Liver (tissue), 9 donors: ENCODE data around the gene INTS6. TPM values are rescaled to one million over a fixed set of nuclear protein-coding genes. Genes with fewer than 3 reads are reported as not detected.
A peak's percentile ranks its signal among the peaks of the same experiment; 100 is the strongest.

Experiments used
- DNase-seq: peaks from one replicate; pipeline ENCODE4 v3.0.0-alpha.2; 2017; ENCODE audit warnings: low spot score
- H3K27ac ChIP-seq, 2 donors: one replicate each; pipeline ENCODE4 v1.7.0; 2013; ENCODE audit warnings: inconsistent platforms in 2 of 2, low read length in 2 of 2, control low read depth in 1 of 2, low read depth in 1 of 2, mild to moderate bottlenecking in 1 of 2
- H3K27me3 ChIP-seq, 4 donors: one replicate each; pipeline versions ENCODE4 v1.6.1 to v1.7.0; 2013; ENCODE audit warnings: low read length in 3 of 4, inconsistent platforms in 1 of 4, mild to moderate bottlenecking in 1 of 4, moderate library complexity in 1 of 4; ENCODE audit not compliant: control insufficient read depth in 4 of 4, insufficient read depth in 4 of 4
- H3K36me3 ChIP-seq, 4 donors: one replicate each; pipeline versions ENCODE4 v1.6.1 to v1.7.0; 2013; ENCODE audit warnings: low read length in 3 of 4, mild to moderate bottlenecking in 3 of 4, low read depth in 1 of 4, moderate library complexity in 1 of 4; ENCODE audit not compliant: control insufficient read depth in 4 of 4, insufficient read depth in 3 of 4
- H3K4me1 ChIP-seq, 4 donors: one replicate each; pipeline versions ENCODE4 v1.6.1 to v1.7.0; 2013; ENCODE audit warnings: low read length in 3 of 4, mild to moderate bottlenecking in 3 of 4, moderate library complexity in 1 of 4; ENCODE audit not compliant: control insufficient read depth in 4 of 4, insufficient read depth in 4 of 4
- H3K4me3 ChIP-seq, 3 donors: one replicate each; pipeline versions ENCODE4 v1.6.1 to v1.7.0; 2013; ENCODE audit warnings: low read length in 3 of 3, control low read depth in 1 of 3, low read depth in 1 of 3, mild to moderate bottlenecking in 1 of 3
- H3K9ac ChIP-seq, 2 donors: one replicate each; pipeline ENCODE4 v1.7.0; 2013; ENCODE audit warnings: low read length in 2 of 2, mild to moderate bottlenecking in 2 of 2, moderate library complexity in 2 of 2, control low read depth in 1 of 2, low read depth in 1 of 2
- H3K9me3 ChIP-seq, 4 donors: one replicate each; pipeline versions ENCODE4 v1.6.1 to v1.7.0; 2013; ENCODE audit warnings: low read length in 3 of 4; ENCODE audit not compliant: control insufficient read depth in 4 of 4
- EGR1 ChIP-seq, 2 donors: IDR thresholded peaks; 2 replicates each; pipeline ENCODE4 v1.6.1; 2016 to 2018; ENCODE audit warnings: antibody characterized with exemption in 2 of 2, low read depth in 2 of 2
- FOXA1 ChIP-seq: IDR thresholded peaks from 2 replicates; pipeline ENCODE4 v1.6.1; 2016; ENCODE audit warnings: antibody characterized with exemption
- GABPA ChIP-seq, 2 donors: IDR thresholded peaks in 1 of 2; conservative IDR thresholded peaks in 1 of 2; 2 replicates each; pipeline ENCODE4 v1.6.1; 2016; ENCODE audit warnings: antibody characterized with exemption in 2 of 2, mild to moderate bottlenecking in 1 of 2, moderate library complexity in 1 of 2
- HNF4A ChIP-seq, 2 donors: conservative IDR thresholded peaks; 2 replicates each; pipeline ENCODE4 v1.6.1; 2016; ENCODE audit warnings: antibody characterized with exemption in 2 of 2, mild to moderate bottlenecking in 2 of 2
- HNF4G ChIP-seq: IDR thresholded peaks from 2 replicates; pipeline ENCODE4 v1.6.1; 2016; ENCODE audit warnings: antibody characterized with exemption
- JUND ChIP-seq, 2 donors: IDR thresholded peaks; 2 replicates each; pipeline ENCODE4 v1.6.1; 2016; ENCODE audit warnings: antibody characterized with exemption in 2 of 2
- NR2F2 ChIP-seq: IDR thresholded peaks from 2 replicates; pipeline ENCODE4 v1.6.1; 2016; ENCODE audit warnings: antibody characterized with exemption
- RAD21 ChIP-seq, 2 donors: IDR thresholded peaks; 2 replicates each; pipeline ENCODE4 v1.6.1; 2016; ENCODE audit warnings: antibody characterized with exemption in 2 of 2, mild to moderate bottlenecking in 2 of 2
- RXRA ChIP-seq, 2 donors: IDR thresholded peaks; 2 replicates each; pipeline ENCODE4 v1.6.1; 2017 to 2018; ENCODE audit warnings: antibody characterized with exemption in 2 of 2, mild to moderate bottlenecking in 1 of 2
- SP1 ChIP-seq: IDR thresholded peaks from 2 replicates; pipeline ENCODE4 v1.6.1; 2018; ENCODE audit warnings: antibody characterized with exemption, mild to moderate bottlenecking
- TAF1 ChIP-seq: conservative IDR thresholded peaks from 2 replicates; pipeline ENCODE4 v1.6.1; 2016; ENCODE audit warnings: antibody characterized with exemption, mild to moderate bottlenecking
- YY1 ChIP-seq: IDR thresholded peaks from 2 replicates; pipeline ENCODE4 v1.6.1; 2016; ENCODE audit warnings: antibody characterized with exemption, mild to moderate bottlenecking
- WGBS: extraction: QIAGEN DNeasy Blood & Tissue Kit; methylation state at CpG from one replicate; pipeline ENCODE4 v1.1.7; 2013; 5-methylcytosine and 5-hydroxymethylcytosine counted together
- polyA plus RNA-seq, 2 donors: library from polyadenylated mRNA; stranded (reverse) in 1 of 2; unstranded in 1 of 2; fragments of 200-250 nt in 1 of 2; fragments of >200 nt in 1 of 2; fragmentation: Nextera tagmentation in 1 of 2; extraction: Ambion mirVana in 1 of 2; gene quantifications; one replicate each; pipeline versions ENCODE4 v1.2.1 to v1.2.3, GENCODE V29; 2013 to 2015
- total RNA-seq, 2 donors: library from RNA; depleted of rRNA; stranded (reverse); fragments of >200 nt; gene quantifications; one replicate each; pipeline ENCODE4 v1.2.3, GENCODE V29; 2014
- TF ChIP-seq, protein P1 (sequence below): fragments of 150-350 bp; IDR thresholded peaks from 2 replicates; pipeline ENCODE4 v1.5.1; 2017; ENCODE audit warnings: improper control_type of control experiment, low read depth, low read length; ENCODE audit not compliant: missing input control
- TF ChIP-seq, protein P2 (sequence below): IDR thresholded peaks from 2 replicates; pipeline ENCODE4 v1.6.1; 2016; ENCODE audit warnings: antibody characterized with exemption, mild to moderate bottlenecking
- TF ChIP-seq, protein P3 (sequence below): IDR thresholded peaks from 2 replicates; pipeline ENCODE4 v1.6.1; 2016; ENCODE audit warnings: antibody characterized with exemption
- donor health status: healthy.
- donor health status: healthy.
- donor health status: healthy.
- donor health status: healthy.
- donor health status: healthy.

Gene INTS6
- total and polyA plus RNA-seq, 4 donors, result 11.4 to 61.4 (median 18.8) TPM

DNA sequence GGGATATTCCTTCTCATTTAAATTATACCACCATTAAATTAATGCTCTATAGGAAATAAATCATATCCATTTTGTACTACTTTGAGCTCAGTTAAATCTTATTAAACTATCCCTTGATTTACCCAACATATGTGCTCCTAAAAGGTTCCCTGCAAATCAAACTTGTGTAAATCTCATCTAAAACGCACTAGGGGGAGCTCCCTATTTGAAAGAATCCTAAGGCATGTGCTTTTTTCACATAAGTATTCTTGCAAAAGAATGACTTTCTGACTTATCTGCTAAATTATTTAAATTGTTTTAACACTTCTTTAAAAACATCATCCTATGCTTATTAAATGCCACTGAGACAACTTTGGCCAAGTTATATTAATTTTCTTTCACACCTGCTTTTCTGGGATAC lies 7.9 kb downstream of the INTS6 start:
- no peaks in the 10 kb centered on the region for H3K27me3 ChIP-seq
- H3K4me1 ChIP-seq, result no peaks in the 10 kb centered on the region
- H3K27ac ChIP-seq, result no peak overlapping the region
- peaks cover 0 to 7% (median 3%) of the 10 kb centered on the region in 4 donors for H3K36me3 ChIP-seq
- TF ChIP-seq SP1 (no peak), JUND (IDR thresholded peaks at IDR 0.05) (no peak), GABPA (IDR thresholded peaks at IDR 0.05 in 1 of 2, conservative IDR thresholded peaks at IDR 0.05 in 1 of 2) (no peak), HNF4G (no peak), YY1 (no peak), RAD21 (IDR thresholded peaks at IDR 0.05) (peak; percentile 69 to 73), FOXA1 (no peak), EGR1 (IDR thresholded peaks at IDR 0.05; ENCODE audit: low read depth in 2 of 2) (no peak)
- TF ChIP-seq, protein P1, sequence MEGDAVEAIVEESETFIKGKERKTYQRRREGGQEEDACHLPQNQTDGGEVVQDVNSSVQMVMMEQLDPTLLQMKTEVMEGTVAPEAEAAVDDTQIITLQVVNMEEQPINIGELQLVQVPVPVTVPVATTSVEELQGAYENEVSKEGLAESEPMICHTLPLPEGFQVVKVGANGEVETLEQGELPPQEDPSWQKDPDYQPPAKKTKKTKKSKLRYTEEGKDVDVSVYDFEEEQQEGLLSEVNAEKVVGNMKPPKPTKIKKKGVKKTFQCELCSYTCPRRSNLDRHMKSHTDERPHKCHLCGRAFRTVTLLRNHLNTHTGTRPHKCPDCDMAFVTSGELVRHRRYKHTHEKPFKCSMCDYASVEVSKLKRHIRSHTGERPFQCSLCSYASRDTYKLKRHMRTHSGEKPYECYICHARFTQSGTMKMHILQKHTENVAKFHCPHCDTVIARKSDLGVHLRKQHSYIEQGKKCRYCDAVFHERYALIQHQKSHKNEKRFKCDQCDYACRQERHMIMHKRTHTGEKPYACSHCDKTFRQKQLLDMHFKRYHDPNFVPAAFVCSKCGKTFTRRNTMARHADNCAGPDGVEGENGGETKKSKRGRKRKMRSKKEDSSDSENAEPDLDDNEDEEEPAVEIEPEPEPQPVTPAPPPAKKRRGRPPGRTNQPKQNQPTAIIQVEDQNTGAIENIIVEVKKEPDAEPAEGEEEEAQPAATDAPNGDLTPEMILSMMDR, result peak; percentile 6
- TF ChIP-seq, protein P2, sequence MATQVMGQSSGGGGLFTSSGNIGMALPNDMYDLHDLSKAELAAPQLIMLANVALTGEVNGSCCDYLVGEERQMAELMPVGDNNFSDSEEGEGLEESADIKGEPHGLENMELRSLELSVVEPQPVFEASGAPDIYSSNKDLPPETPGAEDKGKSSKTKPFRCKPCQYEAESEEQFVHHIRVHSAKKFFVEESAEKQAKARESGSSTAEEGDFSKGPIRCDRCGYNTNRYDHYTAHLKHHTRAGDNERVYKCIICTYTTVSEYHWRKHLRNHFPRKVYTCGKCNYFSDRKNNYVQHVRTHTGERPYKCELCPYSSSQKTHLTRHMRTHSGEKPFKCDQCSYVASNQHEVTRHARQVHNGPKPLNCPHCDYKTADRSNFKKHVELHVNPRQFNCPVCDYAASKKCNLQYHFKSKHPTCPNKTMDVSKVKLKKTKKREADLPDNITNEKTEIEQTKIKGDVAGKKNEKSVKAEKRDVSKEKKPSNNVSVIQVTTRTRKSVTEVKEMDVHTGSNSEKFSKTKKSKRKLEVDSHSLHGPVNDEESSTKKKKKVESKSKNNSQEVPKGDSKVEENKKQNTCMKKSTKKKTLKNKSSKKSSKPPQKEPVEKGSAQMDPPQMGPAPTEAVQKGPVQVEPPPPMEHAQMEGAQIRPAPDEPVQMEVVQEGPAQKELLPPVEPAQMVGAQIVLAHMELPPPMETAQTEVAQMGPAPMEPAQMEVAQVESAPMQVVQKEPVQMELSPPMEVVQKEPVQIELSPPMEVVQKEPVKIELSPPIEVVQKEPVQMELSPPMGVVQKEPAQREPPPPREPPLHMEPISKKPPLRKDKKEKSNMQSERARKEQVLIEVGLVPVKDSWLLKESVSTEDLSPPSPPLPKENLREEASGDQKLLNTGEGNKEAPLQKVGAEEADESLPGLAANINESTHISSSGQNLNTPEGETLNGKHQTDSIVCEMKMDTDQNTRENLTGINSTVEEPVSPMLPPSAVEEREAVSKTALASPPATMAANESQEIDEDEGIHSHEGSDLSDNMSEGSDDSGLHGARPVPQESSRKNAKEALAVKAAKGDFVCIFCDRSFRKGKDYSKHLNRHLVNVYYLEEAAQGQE, result no peak
- no peak overlapping the region for H3K9ac ChIP-seq
- H3K9me3 ChIP-seq, result no peaks in the 10 kb centered on the region
- DNase-seq, result no peak
- 47% methylated on average over 1 of the region's 1 CpG for WGBS
- no peak overlapping the region for H3K4me3 ChIP-seq

DNA sequence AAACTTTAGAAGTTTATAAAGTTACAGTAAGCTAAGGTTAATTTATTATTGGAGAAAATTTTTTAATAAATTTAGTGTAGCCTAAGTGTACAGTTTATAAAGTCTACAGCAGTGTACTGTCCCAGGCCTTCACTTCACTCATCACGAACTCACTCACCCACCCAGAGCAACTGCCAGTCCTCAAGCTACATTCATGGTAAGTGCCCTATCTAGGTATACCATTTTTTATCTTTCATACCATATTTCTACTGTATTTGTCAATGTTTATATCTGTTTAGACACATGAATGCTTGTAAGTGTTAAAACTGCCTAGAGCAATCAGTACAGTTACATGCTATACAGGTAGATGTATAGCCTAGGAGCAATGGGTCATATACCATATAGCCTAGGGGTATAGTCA lies 12.5 kb downstream of the INTS6 start:
- no peak for DNase-seq
- peaks cover 0 to 6% (median 0%) of the 10 kb centered on the region in 4 donors for H3K4me1 ChIP-seq
- H3K27ac ChIP-seq, result no peak overlapping the region
- H3K9me3 ChIP-seq, result no peaks in the 10 kb centered on the region
- H3K27me3 ChIP-seq, result no peaks in the 10 kb centered on the region
- no peak overlapping the region for H3K9ac ChIP-seq
- peaks cover 0 to 2% (median 0%) of the 10 kb centered on the region in 4 donors for H3K36me3 ChIP-seq
- TF ChIP-seq RAD21 (IDR thresholded peaks at IDR 0.05) (no peak), NR2F2 (no peak)
- 96% methylated on average over 1 of the region's 1 CpG for WGBS
- no peak overlapping the region for H3K4me3 ChIP-seq

DNA sequence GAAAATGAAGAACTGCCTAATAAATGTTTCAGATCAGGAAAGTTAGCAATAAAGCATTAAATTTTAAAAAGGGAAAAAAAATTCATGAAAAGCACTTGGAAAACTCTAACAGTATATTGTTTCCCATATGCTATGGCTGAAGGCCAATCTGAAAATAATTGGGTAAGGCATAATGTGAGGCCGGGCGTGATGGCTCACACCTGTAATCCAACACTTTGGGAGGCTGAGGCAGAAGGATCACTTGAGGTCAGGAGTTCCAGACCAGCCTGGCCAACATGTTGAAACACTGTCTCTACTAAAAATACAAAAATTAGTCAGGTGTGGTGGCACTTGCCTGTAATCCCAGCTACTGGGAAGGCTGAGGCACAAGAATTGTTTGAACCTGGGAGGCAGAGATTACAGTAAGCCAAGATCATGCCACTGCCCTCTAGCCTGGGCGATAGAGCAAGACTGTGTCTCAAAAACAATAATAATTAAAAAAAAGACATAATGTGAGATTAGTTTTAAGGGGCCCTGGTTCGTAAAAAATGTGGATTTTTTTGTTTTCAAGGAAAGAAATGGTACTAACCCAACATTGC lies 15.2 kb downstream of the INTS6 start:
- 96% methylated on average over 4 of the region's 4 CpGs for WGBS
- H3K9me3 ChIP-seq, result no peaks in the 10 kb centered on the region
- no peak overlapping the region for H3K9ac ChIP-seq
- H3K4me3 ChIP-seq, result no peak overlapping the region
- peaks cover 0 to 6% (median 0%) of the 10 kb centered on the region in 4 donors for H3K36me3 ChIP-seq
- DNase-seq, result no peak
- no peaks in the 10 kb centered on the region for H3K27me3 ChIP-seq
- H3K4me1 ChIP-seq, result peaks cover 0 to 6% (median 0%) of the 10 kb centered on the region in 4 donors
- no peak overlapping the region for H3K27ac ChIP-seq
- TF ChIP-seq FOXA1 (no peak), TAF1 (no peak), YY1 (no peak), EGR1 (IDR thresholded peaks at IDR 0.05; ENCODE audit: low read depth in 2 of 2) (no peak), RXRA (IDR thresholded peaks at IDR 0.05) (no peak), HNF4A (conservative IDR thresholded peaks at IDR 0.05) (no peak), NR2F2 (no peak)
- TF ChIP-seq, protein P3, sequence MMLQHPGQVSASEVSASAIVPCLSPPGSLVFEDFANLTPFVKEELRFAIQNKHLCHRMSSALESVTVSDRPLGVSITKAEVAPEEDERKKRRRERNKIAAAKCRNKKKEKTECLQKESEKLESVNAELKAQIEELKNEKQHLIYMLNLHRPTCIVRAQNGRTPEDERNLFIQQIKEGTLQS, result no peak
- TF ChIP-seq, protein P1, result no peak
- TF ChIP-seq, protein P2, result no peak
